Measurements from ENCODE around the gene MOB3B. TPM values are rescaled to one million over a fixed set of nuclear protein-coding genes. Genes with fewer than 3 reads are reported as not detected.

The MOB3B gene
- total RNA-seq, 1 donor from 2014 or later, result 10.0 TPM

DNA sequence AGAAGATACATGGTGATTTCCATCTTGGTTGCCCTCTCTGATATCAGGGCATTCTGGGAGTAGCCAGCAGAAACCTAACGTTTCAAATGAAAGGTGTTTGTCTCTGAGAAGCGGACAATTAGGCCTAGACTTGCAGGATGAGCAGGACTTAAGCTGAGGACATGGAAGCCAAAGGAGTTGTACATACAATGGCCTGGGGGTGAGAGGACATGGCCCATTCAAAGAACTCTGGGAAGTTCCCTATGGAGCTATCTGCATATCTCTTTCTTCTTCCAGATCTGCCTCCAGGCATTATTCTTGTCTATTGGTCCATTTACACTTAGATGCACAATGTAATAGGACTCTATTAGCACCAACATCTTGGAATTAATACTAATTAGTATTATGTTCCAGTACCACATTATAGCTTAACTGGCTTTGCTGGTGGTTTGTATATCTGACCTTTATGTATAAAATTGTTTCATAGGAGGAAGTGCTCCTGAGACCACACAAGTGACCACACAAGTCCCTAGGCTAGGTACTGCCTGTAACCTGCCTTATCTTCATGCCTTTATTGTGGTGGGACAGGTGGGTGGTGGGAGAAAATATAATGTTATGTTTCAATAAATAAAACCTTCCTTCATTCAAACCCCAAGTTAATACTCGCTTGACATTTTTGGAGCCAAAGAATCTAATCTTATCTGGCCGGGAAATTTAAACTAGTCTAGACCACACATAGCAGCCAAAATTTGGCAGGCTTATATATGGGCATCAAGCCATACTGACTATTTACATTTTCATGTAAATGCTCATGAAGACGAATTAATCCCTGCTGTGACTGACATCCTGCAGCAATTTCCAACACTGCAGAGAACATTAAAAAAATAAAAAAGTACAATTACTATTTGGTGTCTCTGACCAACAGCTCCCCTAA lies 180.6 kb downstream of the MOB3B start:
- Mint-ChIP-seq H3K9me3 (no peaks in the 10 kb centered on the region), H3K27ac (no peak overlapping the region), H3K4me3 (no peak overlapping the region), H3K4me1 (peaks cover 53% of the 10 kb centered on the region), H3K27me3 (no peaks in the 10 kb centered on the region), H3K36me3 (ENCODE audit: low read depth) (no peaks in the 10 kb centered on the region)
- POLR2A ChIA-PET, result interaction anchor here (1.6 kb wide), 1 partner anchor 12 kb away, joined by 3 read pairs; no protein-coding TSS in a partner anchor
- CTCF ChIA-PET, result interaction anchor here (1.3 to 1.9 kb wide), 3 partner anchors 13 to 180 kb away, joined by 4 to 7 read pairs (median 4); partner anchors contain the start of gene MOB3B
- TF ChIP-seq, protein P1, sequence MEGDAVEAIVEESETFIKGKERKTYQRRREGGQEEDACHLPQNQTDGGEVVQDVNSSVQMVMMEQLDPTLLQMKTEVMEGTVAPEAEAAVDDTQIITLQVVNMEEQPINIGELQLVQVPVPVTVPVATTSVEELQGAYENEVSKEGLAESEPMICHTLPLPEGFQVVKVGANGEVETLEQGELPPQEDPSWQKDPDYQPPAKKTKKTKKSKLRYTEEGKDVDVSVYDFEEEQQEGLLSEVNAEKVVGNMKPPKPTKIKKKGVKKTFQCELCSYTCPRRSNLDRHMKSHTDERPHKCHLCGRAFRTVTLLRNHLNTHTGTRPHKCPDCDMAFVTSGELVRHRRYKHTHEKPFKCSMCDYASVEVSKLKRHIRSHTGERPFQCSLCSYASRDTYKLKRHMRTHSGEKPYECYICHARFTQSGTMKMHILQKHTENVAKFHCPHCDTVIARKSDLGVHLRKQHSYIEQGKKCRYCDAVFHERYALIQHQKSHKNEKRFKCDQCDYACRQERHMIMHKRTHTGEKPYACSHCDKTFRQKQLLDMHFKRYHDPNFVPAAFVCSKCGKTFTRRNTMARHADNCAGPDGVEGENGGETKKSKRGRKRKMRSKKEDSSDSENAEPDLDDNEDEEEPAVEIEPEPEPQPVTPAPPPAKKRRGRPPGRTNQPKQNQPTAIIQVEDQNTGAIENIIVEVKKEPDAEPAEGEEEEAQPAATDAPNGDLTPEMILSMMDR (IDR thresholded peaks at IDR 0.05), result no peak
- intact Hi-C loops (cut with micrococcal nuclease), result no loop called here
- DNase-seq (no peak), ATAC-seq (ENCODE audit: low read depth) (no peak)

DNA sequence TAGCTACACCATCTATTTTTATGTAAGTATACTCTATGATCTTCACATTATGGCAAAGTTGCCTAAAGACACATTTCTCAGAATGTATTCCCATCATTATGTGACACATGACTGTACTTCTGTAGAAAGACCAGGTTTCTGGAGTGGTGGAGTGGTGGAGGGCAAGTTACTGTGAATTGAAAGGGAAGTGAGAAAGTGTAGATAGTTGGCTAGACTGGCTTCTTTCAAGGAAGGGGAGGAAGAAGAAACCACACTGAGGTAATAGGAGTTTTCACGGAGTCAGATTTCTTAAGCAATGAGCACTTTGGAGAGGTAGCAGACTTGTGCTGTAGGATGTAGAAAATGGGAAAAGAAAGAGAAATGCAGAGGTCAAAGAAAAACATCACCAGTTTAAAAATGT lies 181.7 kb downstream of the MOB3B start:
- peaks cover 2% of the 10 kb centered on the region for H3K36me3 Mint-ChIP-seq (ENCODE audit: low read depth)
- H3K4me1 Mint-ChIP-seq, result peaks cover 42% of the 10 kb centered on the region
- TF ChIP-seq, protein P1 (IDR thresholded peaks at IDR 0.05), result no peak
- H3K27me3 Mint-ChIP-seq, result no peaks in the 10 kb centered on the region
- no peaks in the 10 kb centered on the region for H3K9me3 Mint-ChIP-seq
- POLR2A ChIA-PET, result no interaction called here
- H3K27ac Mint-ChIP-seq, result no peak overlapping the region
- CTCF ChIA-PET, result interaction anchor here (1.6 kb wide), 1 partner anchor 14 kb away, joined by 4 read pairs; no protein-coding TSS in a partner anchor
- intact Hi-C loops (cut with micrococcal nuclease), result no loop called here
- no peak for DNase-seq
- ATAC-seq (ENCODE audit: low read depth), result no peak
- no peak overlapping the region for H3K4me3 Mint-ChIP-seq

DNA sequence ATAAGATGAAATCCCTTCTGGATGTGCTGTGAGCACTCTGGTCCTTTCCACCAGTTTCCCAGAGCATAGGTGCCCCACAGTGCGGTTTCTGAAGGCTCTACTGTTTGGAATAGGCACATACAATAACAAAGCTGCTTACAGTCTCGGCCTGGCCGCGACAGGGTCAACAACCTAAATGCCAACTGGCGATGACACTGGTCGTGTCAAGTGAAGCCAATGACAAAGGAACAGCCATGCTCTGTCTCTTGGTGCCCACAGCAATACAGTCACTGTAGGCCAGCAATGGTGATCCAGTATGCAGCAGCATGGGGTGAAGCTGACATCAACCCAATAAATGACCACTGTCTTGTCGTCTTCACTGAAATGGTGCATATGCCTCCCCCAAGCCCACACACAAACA lies 184.8 kb downstream of the MOB3B start:
- CTCF ChIA-PET, result no interaction called here
- DNase-seq (no peak), ATAC-seq (ENCODE audit: low read depth) (no peak)
- H3K27me3 Mint-ChIP-seq, result no peaks in the 10 kb centered on the region
- H3K27ac Mint-ChIP-seq, result no peak overlapping the region
- TF ChIP-seq, protein P1 (IDR thresholded peaks at IDR 0.05), result no peak
- peaks cover 25% of the 10 kb centered on the region for H3K4me1 Mint-ChIP-seq
- intact Hi-C loops (cut with micrococcal nuclease), result no loop called here
- POLR2A ChIA-PET, result no interaction called here
- peaks cover 2% of the 10 kb centered on the region for H3K36me3 Mint-ChIP-seq (ENCODE audit: low read depth)
- no peaks in the 10 kb centered on the region for H3K9me3 Mint-ChIP-seq
- H3K4me3 Mint-ChIP-seq, result no peak overlapping the region

DNA sequence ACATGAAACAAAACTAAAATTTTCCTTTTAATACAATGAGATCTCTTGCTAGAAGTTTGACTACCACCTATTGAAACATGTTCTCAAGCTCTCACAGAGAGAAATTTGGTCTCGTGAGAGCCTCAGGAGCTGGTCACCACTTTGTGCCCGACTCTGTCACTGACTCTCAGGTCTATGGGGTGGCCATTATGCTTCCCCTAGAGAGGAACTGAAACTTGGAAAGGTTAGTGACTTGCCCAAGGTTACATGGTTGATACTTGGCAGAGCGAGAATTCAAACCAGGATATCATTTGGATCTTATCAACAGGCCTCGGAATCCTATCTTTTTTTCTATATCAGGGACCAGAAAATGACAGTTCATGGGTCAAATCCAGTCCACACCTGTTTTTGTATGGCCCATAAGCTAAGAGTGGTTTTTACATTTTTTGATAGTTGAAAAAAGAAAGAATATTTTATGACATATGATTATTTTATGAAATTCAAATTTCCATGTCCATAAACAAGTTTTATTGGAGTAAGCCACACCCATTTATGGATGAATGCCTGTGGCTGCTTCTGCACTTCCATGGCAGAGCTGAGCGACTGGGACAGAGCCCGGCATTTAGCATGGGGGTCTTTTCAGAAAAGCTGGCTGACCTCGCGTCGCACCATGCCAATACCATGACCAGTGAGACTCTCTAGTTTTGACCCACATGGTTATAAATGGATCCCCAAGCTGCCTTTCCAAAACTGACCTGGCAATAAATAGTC lies 187.9 kb downstream of the MOB3B start:
- Mint-ChIP-seq H3K9me3 (no peaks in the 10 kb centered on the region), H3K27ac (no peak overlapping the region), H3K4me1 (peaks cover 13% of the 10 kb centered on the region), H3K27me3 (no peaks in the 10 kb centered on the region), H3K36me3 (ENCODE audit: low read depth) (peaks cover 4% of the 10 kb centered on the region), H3K4me3 (no peak overlapping the region)
- DNase-seq (no peak), ATAC-seq (ENCODE audit: low read depth) (no peak)
- CTCF ChIA-PET, result interaction anchor here (1.1 to 1.3 kb wide), 2 partner anchors 9 to 188 kb away, joined by 3 read pairs; partner anchors contain the start of gene MOB3B
- POLR2A ChIA-PET, result interaction anchor here (1.7 kb wide), 1 partner anchor 144 kb away, joined by 5 read pairs; no protein-coding TSS in a partner anchor
- intact Hi-C loops (cut with micrococcal nuclease), result loop anchor here (2.0 kb wide), 1 partner anchor 17 kb away; no protein-coding TSS in a partner anchor
- TF ChIP-seq, protein P1 (IDR thresholded peaks at IDR 0.05), result no peak

Data from activated B cell treated with CpG ODN at 0.5 μM for 24 hours (primary cell).